ENCODE measurements around the gene MDM2. TPM values are rescaled to one million over a fixed set of nuclear protein-coding genes. Genes with fewer than 3 reads are reported as not detected.

Gene MDM2
- total RNA-seq, 1 experiment from 2014 or later: 56.9 TPM

- no peak overlapping the region for H2AFZ ChIP-seq (ENCODE audit: low read length)
- H3K9me2 ChIP-seq (replicated peaks; ENCODE audit: insufficient read depth, low read length): no peaks in the 10 kb centered on the region
- H3K36me3 ChIP-seq (ENCODE audit: insufficient read depth, low read length): no peaks in the 10 kb centered on the region
- DNase-seq: no peak
- no peaks in the 10 kb centered on the region for H3K9me3 ChIP-seq (ENCODE audit: low read length)
- H3K4me1 ChIP-seq (ENCODE audit: low read length): no peaks in the 10 kb centered on the region; the same call in 1 of the 2 replicates
- H3K27ac ChIP-seq (ENCODE audit: low read length): no peak overlapping the region
- H3K4me3 ChIP-seq (ENCODE audit: low read length): no peak overlapping the region
- H3K27me3 ChIP-seq (ENCODE audit: low read length): no peaks in the 10 kb centered on the region
- H3K4me2 ChIP-seq (ENCODE audit: low read depth, low read length, poor library complexity, severe bottlenecking): no peak overlapping the region
- no peak overlapping the region for H3K9ac ChIP-seq (ENCODE audit: low read length)
- no peaks in the 10 kb centered on the region for H3K79me2 ChIP-seq (ENCODE audit: low read length)
- no peaks in the 10 kb centered on the region for H4K20me1 ChIP-seq (ENCODE audit: insufficient read depth, low read depth, low read length)
Observed at GRCh38 chr12:68767191-68767590, 40.8 kb upstream of the MDM2 start.

GRCh38 chr12:68768431-68768939 is 39.5 kb upstream of the MDM2 start:
- Histone ChIP-seq H3K4me2 (ENCODE audit: low read depth, low read length, poor library complexity, severe bottlenecking) (no peak overlapping the region), H3K9ac (ENCODE audit: low read length) (no peak overlapping the region), H3K27ac (ENCODE audit: low read length) (no peak overlapping the region), H3K9me3 (ENCODE audit: low read length) (no peaks in the 10 kb centered on the region), H3K79me2 (ENCODE audit: low read length) (no peaks in the 10 kb centered on the region), H3K4me3 (ENCODE audit: low read length) (no peak overlapping the region), H2AFZ (ENCODE audit: low read length) (no peak overlapping the region), H4K20me1 (ENCODE audit: insufficient read depth, low read depth, low read length) (no peaks in the 10 kb centered on the region), H3K4me1 (ENCODE audit: low read length) (no peaks in the 10 kb centered on the region; the same call in 1 of the 2 replicates), H3K36me3 (ENCODE audit: insufficient read depth, low read length) (no peaks in the 10 kb centered on the region), H3K27me3 (ENCODE audit: low read length) (no peaks in the 10 kb centered on the region), H3K9me2 (replicated peaks; ENCODE audit: insufficient read depth, low read length) (no peaks in the 10 kb centered on the region)
- no peak for DNase-seq

DNA sequence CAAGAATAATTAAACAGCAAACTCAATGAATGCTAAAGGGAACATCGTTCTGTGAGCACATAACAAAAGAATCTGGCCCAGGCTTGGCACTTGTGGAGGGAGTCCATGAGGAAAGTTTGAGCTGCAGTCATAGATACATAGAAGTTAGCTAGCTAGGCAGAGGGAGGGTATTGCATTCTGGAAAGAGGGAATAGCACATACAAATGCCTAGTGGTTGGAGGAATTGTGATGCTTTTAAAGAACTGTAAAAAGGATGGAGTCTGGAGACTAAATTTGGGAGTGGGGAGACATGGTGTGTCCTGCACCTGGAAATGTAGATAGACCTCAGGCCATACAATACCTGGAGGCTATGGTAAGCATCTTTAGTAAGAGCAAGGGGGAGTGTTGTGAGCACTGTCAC is 38.0 kb upstream of the MDM2 start:
- Histone ChIP-seq H3K9me2 (replicated peaks; ENCODE audit: insufficient read depth, low read length) (no peaks in the 10 kb centered on the region), H3K9ac (ENCODE audit: low read length) (no peak overlapping the region), H3K27ac (ENCODE audit: low read length) (no peak overlapping the region), H2AFZ (ENCODE audit: low read length) (no peak overlapping the region), H3K4me1 (ENCODE audit: low read length) (no peaks in the 10 kb centered on the region; the same call in 1 of the 2 replicates), H3K4me2 (ENCODE audit: low read depth, low read length, poor library complexity, severe bottlenecking) (no peak overlapping the region), H4K20me1 (ENCODE audit: insufficient read depth, low read depth, low read length) (no peaks in the 10 kb centered on the region), H3K9me3 (ENCODE audit: low read length) (no peaks in the 10 kb centered on the region), H3K27me3 (ENCODE audit: low read length) (no peaks in the 10 kb centered on the region), H3K36me3 (ENCODE audit: insufficient read depth, low read length) (no peaks in the 10 kb centered on the region), H3K4me3 (ENCODE audit: low read length) (no peak overlapping the region), H3K79me2 (ENCODE audit: low read length) (no peaks in the 10 kb centered on the region)
- no peak for DNase-seq

- DNase-seq: no peak
- H3K27ac ChIP-seq (ENCODE audit: low read length): no peak overlapping the region
- H3K4me2 ChIP-seq (ENCODE audit: low read depth, low read length, poor library complexity, severe bottlenecking): no peak overlapping the region
- H3K9me2 ChIP-seq (replicated peaks; ENCODE audit: insufficient read depth, low read length): no peaks in the 10 kb centered on the region
- no peaks in the 10 kb centered on the region for H3K79me2 ChIP-seq (ENCODE audit: low read length)
- H3K4me3 ChIP-seq (ENCODE audit: low read length): no peak overlapping the region
- no peaks in the 10 kb centered on the region for H3K9me3 ChIP-seq (ENCODE audit: low read length)
- H2AFZ ChIP-seq (ENCODE audit: low read length): no peak overlapping the region
- H3K27me3 ChIP-seq (ENCODE audit: low read length): no peaks in the 10 kb centered on the region
- H4K20me1 ChIP-seq (ENCODE audit: insufficient read depth, low read depth, low read length): no peaks in the 10 kb centered on the region
- no peak overlapping the region for H3K9ac ChIP-seq (ENCODE audit: low read length)
- no peaks in the 10 kb centered on the region for H3K36me3 ChIP-seq (ENCODE audit: insufficient read depth, low read length)
- no peaks in the 10 kb centered on the region for H3K4me1 ChIP-seq (ENCODE audit: low read length)
Observed at GRCh38 chr12:68771223-68771925, 36.6 kb upstream of the MDM2 start.

DNA sequence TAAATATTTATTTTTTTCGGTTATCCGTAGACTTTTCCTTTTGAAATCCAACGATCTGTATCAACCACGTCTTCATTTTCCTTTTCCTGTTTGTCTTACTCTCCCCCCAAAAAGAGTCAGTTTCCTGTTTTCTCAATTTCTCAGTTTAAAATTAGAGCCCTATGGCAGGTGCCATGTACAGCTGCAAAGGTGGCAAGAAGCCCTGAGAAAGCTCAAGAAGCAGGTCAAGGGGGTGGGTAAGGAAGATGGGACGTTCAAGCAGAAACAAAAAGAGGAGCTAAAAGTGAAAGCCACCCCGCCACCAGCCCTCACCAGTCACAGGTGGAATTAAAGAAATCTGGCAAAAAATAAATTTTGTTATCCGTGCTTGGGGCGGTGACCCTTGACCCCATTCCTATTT is 35.3 kb upstream of the MDM2 start:
- Histone ChIP-seq H3K9me3 (ENCODE audit: low read length) (no peaks in the 10 kb centered on the region), H3K4me3 (ENCODE audit: low read length) (no peak overlapping the region), H3K27me3 (ENCODE audit: low read length) (no peaks in the 10 kb centered on the region), H3K9me2 (replicated peaks; ENCODE audit: insufficient read depth, low read length) (no peaks in the 10 kb centered on the region), H2AFZ (ENCODE audit: low read length) (no peak overlapping the region), H3K27ac (ENCODE audit: low read length) (no peak overlapping the region), H3K9ac (ENCODE audit: low read length) (no peak overlapping the region), H3K36me3 (ENCODE audit: insufficient read depth, low read length) (no peaks in the 10 kb centered on the region), H3K79me2 (ENCODE audit: low read length) (no peaks in the 10 kb centered on the region), H3K4me2 (ENCODE audit: low read depth, low read length, poor library complexity, severe bottlenecking) (no peak overlapping the region), H3K4me1 (ENCODE audit: low read length) (no peaks in the 10 kb centered on the region), H4K20me1 (ENCODE audit: insufficient read depth, low read depth, low read length) (no peaks in the 10 kb centered on the region)
- no peak for DNase-seq

- Histone ChIP-seq H3K27ac (ENCODE audit: low read length) (no peak overlapping the region), H3K4me3 (ENCODE audit: low read length) (no peak overlapping the region), H2AFZ (ENCODE audit: low read length) (no peak overlapping the region), H3K9ac (ENCODE audit: low read length) (no peak overlapping the region), H3K4me1 (ENCODE audit: low read length) (no peaks in the 10 kb centered on the region), H3K9me2 (replicated peaks; ENCODE audit: insufficient read depth, low read length) (no peaks in the 10 kb centered on the region), H3K79me2 (ENCODE audit: low read length) (no peaks in the 10 kb centered on the region), H3K9me3 (ENCODE audit: low read length) (no peaks in the 10 kb centered on the region), H3K4me2 (ENCODE audit: low read depth, low read length, poor library complexity, severe bottlenecking) (no peak overlapping the region), H4K20me1 (ENCODE audit: insufficient read depth, low read depth, low read length) (no peaks in the 10 kb centered on the region), H3K36me3 (ENCODE audit: insufficient read depth, low read length) (no peaks in the 10 kb centered on the region), H3K27me3 (ENCODE audit: low read length) (no peaks in the 10 kb centered on the region)
- DNase-seq: no peak
Observed at GRCh38 chr12:68773582-68773981, 34.4 kb upstream of the MDM2 start.

- H4K20me1 ChIP-seq (ENCODE audit: insufficient read depth, low read depth, low read length): no peaks in the 10 kb centered on the region
- no peaks in the 10 kb centered on the region for H3K4me1 ChIP-seq (ENCODE audit: low read length)
- H3K9ac ChIP-seq (ENCODE audit: low read length): no peak overlapping the region
- no peaks in the 10 kb centered on the region for H3K9me3 ChIP-seq (ENCODE audit: low read length)
- H3K4me3 ChIP-seq (ENCODE audit: low read length): no peak overlapping the region
- no peak overlapping the region for H3K4me2 ChIP-seq (ENCODE audit: low read depth, low read length, poor library complexity, severe bottlenecking)
- no peaks in the 10 kb centered on the region for H3K36me3 ChIP-seq (ENCODE audit: insufficient read depth, low read length)
- H3K9me2 ChIP-seq (replicated peaks; ENCODE audit: insufficient read depth, low read length): no peaks in the 10 kb centered on the region
- peak; percentile 36 for DNase-seq
- H3K27me3 ChIP-seq (ENCODE audit: low read length): no peaks in the 10 kb centered on the region
- no peaks in the 10 kb centered on the region for H3K79me2 ChIP-seq (ENCODE audit: low read length)
- H3K27ac ChIP-seq (ENCODE audit: low read length): no peak overlapping the region
- H2AFZ ChIP-seq (ENCODE audit: low read length): no peak overlapping the region
Observed at GRCh38 chr12:68775121-68775630, 32.8 kb upstream of the MDM2 start.

GRCh38 chr12:68776976-68777610 is 30.9 kb upstream of the MDM2 start:
- H3K4me3 ChIP-seq (ENCODE audit: low read length): no peak overlapping the region
- no peak overlapping the region for H3K27ac ChIP-seq (ENCODE audit: low read length)
- H2AFZ ChIP-seq (ENCODE audit: low read length): no peak overlapping the region
- H3K9ac ChIP-seq (ENCODE audit: low read length): no peak overlapping the region
- no peaks in the 10 kb centered on the region for H3K27me3 ChIP-seq (ENCODE audit: low read length)
- no peaks in the 10 kb centered on the region for H3K36me3 ChIP-seq (ENCODE audit: insufficient read depth, low read length)
- no peaks in the 10 kb centered on the region for H3K79me2 ChIP-seq (ENCODE audit: low read length)
- H3K9me2 ChIP-seq (replicated peaks; ENCODE audit: insufficient read depth, low read length): no peaks in the 10 kb centered on the region
- no peaks in the 10 kb centered on the region for H3K9me3 ChIP-seq (ENCODE audit: low read length)
- no peaks in the 10 kb centered on the region for H3K4me1 ChIP-seq (ENCODE audit: low read length)
- H4K20me1 ChIP-seq (ENCODE audit: insufficient read depth, low read depth, low read length): no peaks in the 10 kb centered on the region
- H3K4me2 ChIP-seq (ENCODE audit: low read depth, low read length, poor library complexity, severe bottlenecking): no peak overlapping the region
- peak; percentile 28 for DNase-seq
